Measurements from ENCODE around the gene SMPDL3A. TPM values are rescaled to one million over a fixed set of nuclear protein-coding genes. Genes with fewer than 3 reads are reported as not detected.

SMPDL3A gene
- polyA plus RNA-seq, 2 of the 4 experiments (the other 2 are of a cell fraction): 2.0 to 3.3 TPM

DNA sequence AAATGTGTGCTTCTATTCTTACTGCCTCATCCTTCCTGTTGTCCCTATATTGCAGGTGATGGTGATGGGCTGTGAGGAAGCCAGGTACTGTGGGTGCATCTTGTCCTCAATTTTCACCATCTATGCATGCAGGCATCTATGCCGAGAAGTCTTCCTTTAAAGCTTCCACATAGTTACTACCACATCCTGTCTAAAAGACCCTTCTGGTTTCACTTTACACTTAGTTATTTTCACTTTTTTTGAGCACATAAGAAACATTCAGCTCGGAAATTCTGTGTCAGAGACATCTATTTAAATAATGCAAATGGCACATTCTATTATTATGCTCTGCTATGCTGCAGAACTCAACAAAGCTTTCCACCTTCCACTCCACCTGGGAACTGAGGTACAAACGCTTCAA is 37.7 kb upstream of the SMPDL3A start (continued):
- no peak for TF ChIP-seq RAD21 (conservative IDR thresholded peaks at IDR 0.05 in 1 of 2, IDR thresholded peaks at IDR 0.05 in 1 of 2)

DNA sequence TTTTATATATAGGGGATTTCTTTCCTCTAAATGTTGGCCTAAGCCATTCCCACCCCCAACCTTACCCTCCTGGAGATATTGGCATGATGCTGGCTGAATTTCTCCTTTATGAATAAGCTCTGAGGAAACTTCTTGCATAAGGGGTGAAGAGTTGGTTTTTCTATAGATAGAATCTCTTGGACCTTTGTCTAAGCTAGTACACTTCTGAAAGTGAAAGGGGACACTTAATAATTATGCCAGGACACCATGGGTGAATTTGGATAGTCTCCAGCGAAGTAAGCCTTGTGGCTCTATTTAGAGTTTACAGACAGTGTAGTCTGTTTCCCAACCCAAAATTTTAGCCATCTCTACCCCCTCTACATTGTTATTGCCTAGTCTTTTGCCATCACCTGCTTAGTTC is 36.6 kb upstream of the SMPDL3A start:
- Histone ChIP-seq H3K4me2 (no peak overlapping the region), H3K4me3 (no peak overlapping the region), H3K9me3 (no peaks in the 10 kb centered on the region), H3K27ac (no peak overlapping the region), H3K4me1 (no peaks in the 10 kb centered on the region)
- DNase-seq (ENCODE audit: low read depth in 1 of 2, low spot score in 1 of 2) (no peak), FAIRE-seq (no peak), ATAC-seq (no peak)
- POLR2A ChIA-PET: no interaction called here
- TF ChIP-seq TP53 (CRISPR knock-in tag; IDR thresholded peaks at IDR 0.05) (no peak), HOXB13 (CRISPR knock-in tag; IDR thresholded peaks at IDR 0.05; ENCODE audit: low read depth) (no peak), RAD21 (conservative IDR thresholded peaks at IDR 0.05 in 1 of 2, IDR thresholded peaks at IDR 0.05 in 1 of 2) (no peak), CBX8 (IDR thresholded peaks at IDR 0.05) (no peak), HOXA7 (CRISPR knock-in tag; IDR thresholded peaks at IDR 0.05) (no peak), ZC3H11A (IDR thresholded peaks at IDR 0.05) (no peak), SREBF2 (IDR thresholded peaks at IDR 0.05) (no peak), EHMT2 (IDR thresholded peaks at IDR 0.05; ENCODE audit: low read depth) (no peak), CEBPB (IDR thresholded peaks at IDR 0.05) (no peak)
- 38% methylated on average over 1 of the region's 1 CpG for WGBS (ENCODE audit: missing lambda C conversion rate)
- CTCF ChIA-PET: interaction anchor here (0.6 to 1.4 kb wide), 2 partner anchors 25 to 87 kb away, joined by 3 read pairs; no protein-coding TSS in a partner anchor

DNA sequence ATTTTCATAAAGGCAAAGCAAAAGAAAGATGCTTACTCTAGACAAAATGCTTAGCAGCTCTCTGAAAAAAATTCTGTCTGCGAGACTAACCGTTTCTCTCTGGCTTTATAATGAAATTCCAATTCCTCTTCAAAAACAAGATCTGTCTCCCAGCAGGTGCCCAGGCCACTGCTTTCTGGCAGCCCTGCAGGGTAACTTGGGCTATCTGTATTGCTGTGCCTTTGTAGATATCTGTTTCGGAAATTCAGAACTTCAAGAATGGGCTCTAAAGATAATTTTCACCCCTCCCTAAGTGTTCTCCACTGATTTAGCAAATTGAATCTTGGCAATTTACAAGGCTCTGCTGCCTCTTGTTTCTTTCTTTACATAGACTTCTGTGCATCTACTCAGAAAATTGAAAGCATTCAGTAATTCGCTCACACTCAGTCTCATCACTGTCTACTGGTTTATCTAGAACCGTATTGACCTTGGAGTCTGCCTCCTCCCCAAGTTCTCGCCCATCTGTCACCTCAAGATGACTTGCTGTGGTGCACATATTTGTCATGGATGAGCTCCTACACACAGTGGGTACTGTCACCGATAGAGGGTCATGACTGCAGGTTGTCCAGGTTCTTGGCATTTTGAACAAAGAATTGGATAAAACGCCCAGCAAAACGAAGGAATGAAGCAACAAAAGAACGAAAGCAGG is 35.9 kb upstream of the SMPDL3A start:
- ATAC-seq (no peak), DNase-seq (ENCODE audit: low read depth in 1 of 2, low spot score in 1 of 2) (no peak), FAIRE-seq (no peak)
- H3K4me1 ChIP-seq: no peaks in the 10 kb centered on the region
- H3K4me3 ChIP-seq: no peak overlapping the region
- no peak overlapping the region for H3K27ac ChIP-seq
- no peak for TF ChIP-seq CBX8 (IDR thresholded peaks at IDR 0.05)
- TF ChIP-seq, protein P1, sequence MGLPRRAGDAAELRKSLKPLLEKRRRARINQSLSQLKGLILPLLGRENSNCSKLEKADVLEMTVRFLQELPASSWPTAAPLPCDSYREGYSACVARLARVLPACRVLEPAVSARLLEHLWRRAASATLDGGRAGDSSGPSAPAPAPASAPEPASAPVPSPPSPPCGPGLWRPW (IDR thresholded peaks at IDR 0.05): no peak
- 72% methylated on average over 10 of the region's 10 CpGs for WGBS (ENCODE audit: missing lambda C conversion rate)
- ChIA-PET POLR2A (no interaction called here), CTCF (interaction anchor here (1.4 to 1.7 kb wide), 2 partner anchors 36 to 86 kb away, joined by 3 to 5 read pairs; partner anchors contain the start of gene SMPDL3A)
- H3K9me3 ChIP-seq: no peaks in the 10 kb centered on the region
- H3K4me2 ChIP-seq: 0 out of 3 replicates have a peak overlapping the region, but pooled peaks have one; percentile 10

DNA sequence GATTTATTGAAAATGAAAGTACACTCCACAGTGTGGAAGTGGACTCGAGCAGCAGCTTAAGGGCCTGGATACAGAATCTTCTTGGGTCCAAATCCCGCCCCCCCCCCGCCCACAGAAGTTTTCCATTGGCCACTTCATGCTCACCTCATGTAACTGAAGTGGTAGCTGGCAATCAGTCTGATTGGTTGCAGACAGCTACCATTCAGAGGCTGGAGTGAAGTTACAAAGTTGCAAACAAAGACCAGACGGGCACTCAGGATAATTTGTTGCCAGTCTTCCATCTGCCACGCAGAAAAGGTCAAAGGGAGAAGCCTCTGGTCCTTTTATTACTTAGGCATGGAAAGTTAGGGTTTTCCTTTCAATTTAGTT is 35.4 kb upstream of the SMPDL3A start:
- ATAC-seq: no peak
- no peak for TF ChIP-seq FOXS1 (CRISPR knock-in tag; IDR thresholded peaks at IDR 0.05)
- TF ChIP-seq ESRRA (IDR thresholded peaks at IDR 0.05; ENCODE audit: borderline replicate concordance, low read length): no peak
- no peak for TF ChIP-seq ZC3H11A (IDR thresholded peaks at IDR 0.05)
- TF ChIP-seq, protein P2, sequence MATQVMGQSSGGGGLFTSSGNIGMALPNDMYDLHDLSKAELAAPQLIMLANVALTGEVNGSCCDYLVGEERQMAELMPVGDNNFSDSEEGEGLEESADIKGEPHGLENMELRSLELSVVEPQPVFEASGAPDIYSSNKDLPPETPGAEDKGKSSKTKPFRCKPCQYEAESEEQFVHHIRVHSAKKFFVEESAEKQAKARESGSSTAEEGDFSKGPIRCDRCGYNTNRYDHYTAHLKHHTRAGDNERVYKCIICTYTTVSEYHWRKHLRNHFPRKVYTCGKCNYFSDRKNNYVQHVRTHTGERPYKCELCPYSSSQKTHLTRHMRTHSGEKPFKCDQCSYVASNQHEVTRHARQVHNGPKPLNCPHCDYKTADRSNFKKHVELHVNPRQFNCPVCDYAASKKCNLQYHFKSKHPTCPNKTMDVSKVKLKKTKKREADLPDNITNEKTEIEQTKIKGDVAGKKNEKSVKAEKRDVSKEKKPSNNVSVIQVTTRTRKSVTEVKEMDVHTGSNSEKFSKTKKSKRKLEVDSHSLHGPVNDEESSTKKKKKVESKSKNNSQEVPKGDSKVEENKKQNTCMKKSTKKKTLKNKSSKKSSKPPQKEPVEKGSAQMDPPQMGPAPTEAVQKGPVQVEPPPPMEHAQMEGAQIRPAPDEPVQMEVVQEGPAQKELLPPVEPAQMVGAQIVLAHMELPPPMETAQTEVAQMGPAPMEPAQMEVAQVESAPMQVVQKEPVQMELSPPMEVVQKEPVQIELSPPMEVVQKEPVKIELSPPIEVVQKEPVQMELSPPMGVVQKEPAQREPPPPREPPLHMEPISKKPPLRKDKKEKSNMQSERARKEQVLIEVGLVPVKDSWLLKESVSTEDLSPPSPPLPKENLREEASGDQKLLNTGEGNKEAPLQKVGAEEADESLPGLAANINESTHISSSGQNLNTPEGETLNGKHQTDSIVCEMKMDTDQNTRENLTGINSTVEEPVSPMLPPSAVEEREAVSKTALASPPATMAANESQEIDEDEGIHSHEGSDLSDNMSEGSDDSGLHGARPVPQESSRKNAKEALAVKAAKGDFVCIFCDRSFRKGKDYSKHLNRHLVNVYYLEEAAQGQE (IDR thresholded peaks at IDR 0.05): no peak
- no peak for TF ChIP-seq FOSL2 (IDR thresholded peaks at IDR 0.05)
- TF ChIP-seq FOSL2 (CRISPR knock-in tag; IDR thresholded peaks at IDR 0.05): no peak
- TF ChIP-seq, protein P3, sequence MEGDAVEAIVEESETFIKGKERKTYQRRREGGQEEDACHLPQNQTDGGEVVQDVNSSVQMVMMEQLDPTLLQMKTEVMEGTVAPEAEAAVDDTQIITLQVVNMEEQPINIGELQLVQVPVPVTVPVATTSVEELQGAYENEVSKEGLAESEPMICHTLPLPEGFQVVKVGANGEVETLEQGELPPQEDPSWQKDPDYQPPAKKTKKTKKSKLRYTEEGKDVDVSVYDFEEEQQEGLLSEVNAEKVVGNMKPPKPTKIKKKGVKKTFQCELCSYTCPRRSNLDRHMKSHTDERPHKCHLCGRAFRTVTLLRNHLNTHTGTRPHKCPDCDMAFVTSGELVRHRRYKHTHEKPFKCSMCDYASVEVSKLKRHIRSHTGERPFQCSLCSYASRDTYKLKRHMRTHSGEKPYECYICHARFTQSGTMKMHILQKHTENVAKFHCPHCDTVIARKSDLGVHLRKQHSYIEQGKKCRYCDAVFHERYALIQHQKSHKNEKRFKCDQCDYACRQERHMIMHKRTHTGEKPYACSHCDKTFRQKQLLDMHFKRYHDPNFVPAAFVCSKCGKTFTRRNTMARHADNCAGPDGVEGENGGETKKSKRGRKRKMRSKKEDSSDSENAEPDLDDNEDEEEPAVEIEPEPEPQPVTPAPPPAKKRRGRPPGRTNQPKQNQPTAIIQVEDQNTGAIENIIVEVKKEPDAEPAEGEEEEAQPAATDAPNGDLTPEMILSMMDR (IDR thresholded peaks at IDR 0.05): no peak
- TF ChIP-seq NFE2L2 (conservative IDR thresholded peaks at IDR 0.05; ENCODE audit: low read length): no peak
- no peak for TF ChIP-seq PHF8 (IDR thresholded peaks at IDR 0.05; ENCODE audit: borderline replicate concordance, low read depth)
- no peak for DNase-seq (ENCODE audit: low read depth in 1 of 2, low spot score in 1 of 2)
- 0 out of 3 replicates have a peak overlapping the region, but pooled peaks have one; percentile 10 for H3K4me2 ChIP-seq
- no peak overlapping the region for H3K27ac ChIP-seq
- no peaks in the 10 kb centered on the region for H3K9me3 ChIP-seq
- 10% methylated on average over 5 of the region's 5 CpGs for WGBS (ENCODE audit: missing lambda C conversion rate)
- H3K4me1 ChIP-seq: no peaks in the 10 kb centered on the region
- H3K4me3 ChIP-seq: no peak overlapping the region
- ChIA-PET CTCF (interaction anchor here (0.9 to 1.7 kb wide), 2 partner anchors 9 to 35 kb away, joined by 3 to 5 read pairs; partner anchors contain the start of gene SMPDL3A), POLR2A (no interaction called here)
- no peak for FAIRE-seq
